Measurements from ENCODE around the gene SLC36A3.
"Not testable (repeated sequence)": the region's sequence is repeated elsewhere in the genome, so short reads cannot be mapped to it uniquely, and the experiment has no call there.

Gene SLC36A3

DNA sequence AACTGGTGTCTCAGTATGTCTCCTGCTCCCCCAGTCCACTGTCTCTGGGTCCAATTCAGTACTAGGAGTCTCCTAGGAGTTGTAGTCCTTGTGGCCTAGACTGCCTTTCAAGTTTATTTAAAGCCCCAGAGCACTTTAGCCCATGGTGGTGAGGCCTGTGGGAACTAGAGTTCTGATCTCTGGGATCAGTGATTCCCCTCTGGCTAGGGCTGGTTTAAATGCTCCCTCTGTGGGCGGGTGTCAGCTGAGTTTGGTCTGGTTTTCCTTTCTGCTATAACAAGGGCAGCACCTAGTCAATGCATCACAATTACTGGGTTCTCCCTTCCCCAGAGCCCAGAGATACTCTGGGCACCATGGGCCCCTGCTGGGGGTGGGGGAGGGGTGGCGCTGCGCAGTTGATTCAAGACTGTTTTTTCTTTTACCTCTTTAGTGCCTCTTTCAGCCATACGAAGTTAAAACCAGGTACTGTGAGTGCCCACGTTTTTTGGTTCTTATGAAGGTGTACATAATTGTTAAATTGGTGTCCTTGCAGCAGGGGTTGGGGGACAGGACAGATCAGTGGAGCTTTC, 9.3 kb upstream of the SLC36A3 start:
- Histone ChIP-seq H4K20me1 (ENCODE audit: insufficient read depth, low read length) (no peaks in the 10 kb centered on the region), H3K4me1 (ENCODE audit: low read length) (no peaks in the 10 kb centered on the region), H3F3A (ENCODE audit: insufficient read depth, low read length) (no peaks in the 10 kb centered on the region), H3K9me3 (replicated peaks; ENCODE audit: insufficient read depth, low read length) (no peaks in the 10 kb centered on the region), H3K36me3 (replicated peaks; ENCODE audit: insufficient read depth, low read length) (no peaks in the 10 kb centered on the region), H3K4me2 (ENCODE audit: low read depth, low read length) (no peak overlapping the region), H3K4me3 (ENCODE audit: low read length) (no peak overlapping the region), H2AFZ (ENCODE audit: low read length) (no peak overlapping the region), H3K27ac (ENCODE audit: low read length) (no peak overlapping the region), H3K79me2 (ENCODE audit: low read length) (no peaks in the 10 kb centered on the region), H3K9ac (ENCODE audit: low read length) (no peak overlapping the region), H3K27me3 (replicated peaks; ENCODE audit: insufficient read depth, low read length) (no peaks in the 10 kb centered on the region), H3K9me2 (replicated peaks; ENCODE audit: insufficient read depth, low read length) (no peaks in the 10 kb centered on the region)
- TF ChIP-seq EZH2phosphoT487 (IDR thresholded peaks at IDR 0.05; ENCODE audit: low read length) (no peak), EZH2 (optimal IDR thresholded peaks at IDR 0.05; ENCODE audit: low read depth, low read length) (no peak), CTCF (IDR thresholded peaks at IDR 0.05; ENCODE audit: low read length) (no peak)
- no peak for DNase-seq

- Histone ChIP-seq H3K9me3 (replicated peaks; ENCODE audit: insufficient read depth, low read length) (no peaks in the 10 kb centered on the region), H4K20me1 (ENCODE audit: insufficient read depth, low read length) (no peaks in the 10 kb centered on the region), H3K9me2 (replicated peaks; ENCODE audit: insufficient read depth, low read length) (no peaks in the 10 kb centered on the region), H3K36me3 (replicated peaks; ENCODE audit: insufficient read depth, low read length) (no peaks in the 10 kb centered on the region), H3K4me1 (ENCODE audit: low read length) (no peaks in the 10 kb centered on the region), H3K79me2 (ENCODE audit: low read length) (no peaks in the 10 kb centered on the region), H3K4me3 (ENCODE audit: low read length) (no peak overlapping the region), H3K4me2 (ENCODE audit: low read depth, low read length) (no peak overlapping the region), H3K27ac (ENCODE audit: low read length) (no peak overlapping the region), H3K27me3 (replicated peaks; ENCODE audit: insufficient read depth, low read length) (no peaks in the 10 kb centered on the region), H3F3A (ENCODE audit: insufficient read depth, low read length) (no peaks in the 10 kb centered on the region), H2AFZ (ENCODE audit: low read length) (no peak overlapping the region), H3K9ac (ENCODE audit: low read length) (no peak overlapping the region)
- TF ChIP-seq EZH2 (optimal IDR thresholded peaks at IDR 0.05; ENCODE audit: low read depth, low read length): no peak
- no peak for TF ChIP-seq CTCF (IDR thresholded peaks at IDR 0.05; ENCODE audit: low read length)
- no peak for TF ChIP-seq EZH2phosphoT487 (IDR thresholded peaks at IDR 0.05; ENCODE audit: low read length)
- no peak for DNase-seq
Measured at GRCh38 chr5:151310932-151311331, 7.4 kb upstream of the SLC36A3 start.

- not testable (repeated sequence) for DNase-seq; H3K36me3 ChIP-seq (replicated peaks; ENCODE audit: insufficient read depth, low read length); H3K9me3 ChIP-seq (replicated peaks; ENCODE audit: insufficient read depth, low read length); H3K4me3 ChIP-seq (ENCODE audit: low read length); H2AFZ ChIP-seq (ENCODE audit: low read length); H4K20me1 ChIP-seq (ENCODE audit: insufficient read depth, low read length); H3K27me3 ChIP-seq (replicated peaks; ENCODE audit: insufficient read depth, low read length); H3F3A ChIP-seq (ENCODE audit: insufficient read depth, low read length); H3K27ac ChIP-seq (ENCODE audit: low read length); H3K9ac ChIP-seq (ENCODE audit: low read length); H3K9me2 ChIP-seq (replicated peaks; ENCODE audit: insufficient read depth, low read length); H3K79me2 ChIP-seq (ENCODE audit: low read length); H3K4me2 ChIP-seq (ENCODE audit: low read depth, low read length); H3K4me1 ChIP-seq (ENCODE audit: low read length)
Measured at GRCh38 chr5:151309821-151310220, 6.3 kb upstream of the SLC36A3 start.

DNA sequence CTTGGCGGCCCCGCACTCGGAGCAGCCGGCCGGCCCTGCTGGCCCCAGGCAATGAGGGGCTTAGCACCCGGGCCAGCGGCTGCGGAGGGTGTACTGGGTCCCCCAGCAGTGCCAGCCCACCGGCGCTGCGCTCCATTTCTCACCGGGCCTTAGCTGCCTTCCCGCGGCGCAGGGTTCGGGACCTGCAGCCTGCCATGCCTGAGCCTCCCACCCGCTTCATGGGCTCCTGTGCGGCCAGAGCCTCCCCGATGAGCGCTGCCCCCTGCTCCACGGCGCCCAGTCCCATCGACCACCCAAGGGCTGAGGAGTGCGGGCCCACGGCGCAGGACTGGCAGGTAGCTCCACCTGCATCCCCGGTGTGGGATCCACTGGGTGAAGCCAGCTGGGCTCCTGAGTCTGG, 5.7 kb upstream of the SLC36A3 start:
- not testable (repeated sequence) for H3K27me3 ChIP-seq (replicated peaks; ENCODE audit: insufficient read depth, low read length); H3K9ac ChIP-seq (ENCODE audit: low read length); H3K9me3 ChIP-seq (replicated peaks; ENCODE audit: insufficient read depth, low read length)

More for the DNA sequence above, 5.7 kb upstream of the SLC36A3 start:
- H3F3A ChIP-seq (ENCODE audit: insufficient read depth, low read length); H4K20me1 ChIP-seq (ENCODE audit: insufficient read depth, low read length); H3K27ac ChIP-seq (ENCODE audit: low read length); H3K4me1 ChIP-seq (ENCODE audit: low read length); H3K4me2 ChIP-seq (ENCODE audit: low read depth, low read length); DNase-seq; H2AFZ ChIP-seq (ENCODE audit: low read length); H3K4me3 ChIP-seq (ENCODE audit: low read length); H3K79me2 ChIP-seq (ENCODE audit: low read length); H3K9me2 ChIP-seq (replicated peaks; ENCODE audit: insufficient read depth, low read length); H3K36me3 ChIP-seq (replicated peaks; ENCODE audit: insufficient read depth, low read length): not testable (repeated sequence)
